ENCODE results near the gene FECH. TPM values are rescaled to one million over a fixed set of nuclear protein-coding genes. Genes with fewer than 3 reads are reported as not detected.

The FECH gene
- total and polyA plus RNA-seq, 12 donors, result 6.4 to 247 (median 46.8) TPM

GRCh38 chr18:57550510-57550909 is 36.0 kb downstream of the FECH start:
- 72 to 86% (median 83%) methylated on average over 10 of the region's 10 CpGs for WGBS, 4 donors
- DNase-seq, result no peak
- TF ChIP-seq CTCF (IDR thresholded peaks at IDR 0.05), result no peak
- no peak for TF ChIP-seq POLR2A (IDR thresholded peaks at IDR 0.05)
- peaks cover 0 to 17% of the 10 kb centered on the region in 2 donors for H3K36me3 ChIP-seq (replicated peaks in 1 of 2)
- intact Hi-C loops (cut with DNase I), result no loop called here
- no peaks in the 10 kb centered on the region for H3K4me1 ChIP-seq (replicated peaks in 1 of 2)
- no peak overlapping the region for H3K4me3 ChIP-seq
- no peak overlapping the region for H3K27ac ChIP-seq
- H3K9me3 ChIP-seq (replicated peaks in 1 of 3), result no peaks in the 10 kb centered on the region
- no peaks in the 10 kb centered on the region for H3K27me3 ChIP-seq

- H3K4me1 ChIP-seq (replicated peaks in 1 of 2), result no peaks in the 10 kb centered on the region
- intact Hi-C loops (cut with DNase I), result no loop called here
- no peaks in the 10 kb centered on the region for H3K27me3 ChIP-seq
- no peak for DNase-seq
- TF ChIP-seq CTCF (IDR thresholded peaks at IDR 0.05) (no peak), POLR2A (IDR thresholded peaks at IDR 0.05) (no peak)
- no peak overlapping the region for H3K27ac ChIP-seq
- no peak overlapping the region for H3K4me3 ChIP-seq
- WGBS, 4 donors, result 72 to 86% (median 82%) methylated on average over 4 of the region's 4 CpGs
- H3K9me3 ChIP-seq (replicated peaks in 1 of 3), result no peaks in the 10 kb centered on the region
- peaks cover 0 to 9% of the 10 kb centered on the region in 2 donors for H3K36me3 ChIP-seq (replicated peaks in 1 of 2)
Observed at GRCh38 chr18:57547260-57547659, 39.2 kb downstream of the FECH start.

GRCh38 chr18:57544936-57545660 is 41.4 kb downstream of the FECH start:
- Histone ChIP-seq H3K9me3 (replicated peaks in 1 of 3) (no peaks in the 10 kb centered on the region), H3K4me1 (replicated peaks in 1 of 2) (no peaks in the 10 kb centered on the region), H3K27ac (no peak overlapping the region), H3K27me3 (no peaks in the 10 kb centered on the region), H3K36me3 (replicated peaks in 1 of 2) (no peaks in the 10 kb centered on the region), H3K4me3 (no peak overlapping the region)
- DNase-seq, result no peak
- intact Hi-C loops (cut with DNase I), result no loop called here
- no peak for TF ChIP-seq POLR2A (IDR thresholded peaks at IDR 0.05)
- TF ChIP-seq CTCF (IDR thresholded peaks at IDR 0.05), result no peak
- WGBS, 4 donors, result 60 to 71% (median 68%) methylated on average over 8 of the region's 8 CpGs

GRCh38 chr18:57543560-57543959 is 42.9 kb downstream of the FECH start:
- H3K27me3 ChIP-seq, result no peaks in the 10 kb centered on the region
- no peak for DNase-seq
- H3K9me3 ChIP-seq (replicated peaks in 1 of 3), result no peaks in the 10 kb centered on the region
- TF ChIP-seq POLR2A (IDR thresholded peaks at IDR 0.05), result no peak
- no peak for TF ChIP-seq CTCF (IDR thresholded peaks at IDR 0.05)
- intact Hi-C loops (cut with DNase I), result no loop called here
- 82 to 84% (median 83%) methylated on average over 8 of the region's 8 CpGs for WGBS, 4 donors
- no peak overlapping the region for H3K4me3 ChIP-seq
- H3K4me1 ChIP-seq (replicated peaks in 1 of 2), result no peaks in the 10 kb centered on the region
- no peak overlapping the region for H3K27ac ChIP-seq
- no peaks in the 10 kb centered on the region for H3K36me3 ChIP-seq (replicated peaks in 1 of 2)
